ENCODE measurements around the gene TRERF1.

The TRERF1 gene

GRCh38 chr6:42302411-42302810 lies 149.3 kb downstream of the TRERF1 start:
- Mint-ChIP-seq H3K4me3 (no peak overlapping the region), H3K9me3 (no peaks in the 10 kb centered on the region), H3K4me1 (ENCODE audit: low read depth) (peaks cover 23% of the 10 kb centered on the region), H3K27me3 (no peaks in the 10 kb centered on the region), H3K36me3 (ENCODE audit: low read depth) (peaks cover 20% of the 10 kb centered on the region), H3K27ac (no peak overlapping the region)
- no peak for DNase-seq

DNA sequence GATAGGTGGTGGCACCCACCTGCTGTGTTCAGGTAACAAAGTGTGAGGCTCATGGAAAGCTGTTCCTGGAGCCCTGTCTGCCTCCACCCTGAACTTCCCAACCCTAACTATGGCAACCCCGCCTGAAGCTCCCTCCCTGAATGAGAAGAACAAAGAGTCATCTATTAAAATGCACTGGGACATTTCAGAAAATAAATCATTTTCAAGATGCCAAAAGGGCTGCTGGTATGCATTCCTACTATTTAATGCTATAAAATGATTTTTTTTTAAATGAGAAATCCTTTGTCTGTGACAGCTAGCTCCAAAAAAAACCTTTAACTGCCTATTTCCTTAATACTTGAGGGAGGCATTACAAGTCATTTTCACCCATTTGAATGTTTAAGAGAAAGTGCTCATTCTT lies 149.7 kb downstream of the TRERF1 start:
- Mint-ChIP-seq H3K27me3 (no peaks in the 10 kb centered on the region), H3K4me1 (ENCODE audit: low read depth) (peaks cover 28% of the 10 kb centered on the region), H3K36me3 (ENCODE audit: low read depth) (peaks cover 25% of the 10 kb centered on the region), H3K4me3 (no peak overlapping the region), H3K27ac (no peak overlapping the region), H3K9me3 (no peaks in the 10 kb centered on the region)
- DNase-seq, result no peak

- H3K36me3 Mint-ChIP-seq (ENCODE audit: low read depth), result peaks cover 28% of the 10 kb centered on the region
- H3K4me3 Mint-ChIP-seq, result no peak overlapping the region
- peaks cover 39% of the 10 kb centered on the region for H3K4me1 Mint-ChIP-seq (ENCODE audit: low read depth)
- no peaks in the 10 kb centered on the region for H3K27me3 Mint-ChIP-seq
- H3K27ac Mint-ChIP-seq, result peak overlapping the region; percentile 24
- H3K9me3 Mint-ChIP-seq, result no peaks in the 10 kb centered on the region
- DNase-seq, result no peak
Measured at GRCh38 chr6:42300701-42301100, 151.0 kb downstream of the TRERF1 start.

GRCh38 chr6:42300185-42300584 lies 151.5 kb downstream of the TRERF1 start:
- no peaks in the 10 kb centered on the region for H3K27me3 Mint-ChIP-seq
- H3K9me3 Mint-ChIP-seq, result no peaks in the 10 kb centered on the region
- H3K4me3 Mint-ChIP-seq, result no peak overlapping the region
- peaks cover 39% of the 10 kb centered on the region for H3K4me1 Mint-ChIP-seq (ENCODE audit: low read depth)
- H3K27ac Mint-ChIP-seq, result no peak overlapping the region
- no peak for DNase-seq
- peaks cover 28% of the 10 kb centered on the region for H3K36me3 Mint-ChIP-seq (ENCODE audit: low read depth)

DNA sequence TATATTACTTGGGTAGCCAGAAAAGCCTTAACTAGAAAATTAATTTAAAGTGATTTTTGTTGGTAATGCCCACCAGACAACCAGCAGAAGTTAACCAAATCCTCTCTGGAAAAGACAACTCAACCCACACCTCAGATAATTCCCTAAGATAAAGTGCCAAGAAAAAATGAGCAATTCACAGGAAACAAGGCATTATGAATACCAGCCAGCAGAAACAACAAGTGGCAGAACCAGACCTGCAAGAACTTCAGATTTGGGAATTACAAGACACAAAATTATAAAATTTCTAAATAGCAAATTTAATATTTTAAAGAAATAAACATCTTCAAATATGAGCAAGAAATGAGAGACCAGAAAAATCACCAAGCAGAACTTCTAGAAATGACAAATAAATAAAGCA lies 154.1 kb downstream of the TRERF1 start:
- Mint-ChIP-seq H3K36me3 (ENCODE audit: low read depth) (peaks cover 39% of the 10 kb centered on the region), H3K9me3 (no peaks in the 10 kb centered on the region), H3K27me3 (no peaks in the 10 kb centered on the region), H3K4me1 (ENCODE audit: low read depth) (peaks cover 54% of the 10 kb centered on the region), H3K4me3 (no peak overlapping the region), H3K27ac (no peak overlapping the region)
- DNase-seq, result no peak

DNA sequence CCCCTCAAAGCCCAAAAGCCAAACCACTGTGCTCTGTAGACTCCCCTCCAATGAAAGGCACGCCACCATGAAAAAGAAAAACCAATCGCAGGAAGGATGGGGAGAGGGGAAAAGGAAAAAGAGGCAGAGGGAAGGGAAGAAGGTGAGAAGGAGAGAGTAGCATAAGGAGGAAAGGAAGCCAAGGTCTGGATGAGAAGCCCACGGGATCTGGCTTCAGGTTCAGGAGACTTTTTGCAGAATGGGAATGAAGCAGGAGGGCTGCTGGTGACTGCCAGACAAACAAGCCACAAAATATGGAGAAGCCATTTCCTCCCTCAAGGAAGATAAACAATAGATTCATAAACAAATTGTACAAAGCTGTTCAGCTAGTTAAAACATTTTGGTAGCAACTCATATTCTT lies 155.1 kb downstream of the TRERF1 start:
- Mint-ChIP-seq H3K4me3 (no peak overlapping the region), H3K9me3 (no peaks in the 10 kb centered on the region), H3K27ac (no peak overlapping the region), H3K36me3 (ENCODE audit: low read depth) (peaks cover 46% of the 10 kb centered on the region), H3K4me1 (ENCODE audit: low read depth) (peaks cover 59% of the 10 kb centered on the region), H3K27me3 (no peaks in the 10 kb centered on the region)
- no peak for DNase-seq

DNA sequence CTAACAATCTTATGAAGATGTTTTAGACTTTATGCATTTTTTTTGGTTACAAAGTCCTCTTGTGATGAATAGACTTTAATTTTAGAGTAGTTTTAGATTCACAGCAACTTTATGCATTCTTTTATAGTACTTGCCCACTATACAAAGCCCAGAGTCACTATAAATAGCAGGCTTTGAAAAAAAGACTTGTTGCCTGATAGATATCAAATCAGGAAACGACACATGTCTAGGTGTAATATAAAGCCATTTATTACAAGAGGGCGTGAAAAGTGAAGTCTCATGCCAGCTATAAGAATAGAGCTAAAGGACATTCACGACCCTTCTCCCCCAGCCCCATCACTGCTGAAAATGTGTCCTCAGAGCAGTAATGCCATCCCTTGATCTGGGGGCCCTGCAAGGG lies 156.0 kb downstream of the TRERF1 start:
- DNase-seq, result no peak
- Mint-ChIP-seq H3K4me3 (no peak overlapping the region), H3K27me3 (no peaks in the 10 kb centered on the region), H3K27ac (no peak overlapping the region), H3K4me1 (ENCODE audit: low read depth) (peaks cover 57% of the 10 kb centered on the region), H3K36me3 (ENCODE audit: low read depth) (peaks cover 48% of the 10 kb centered on the region), H3K9me3 (no peaks in the 10 kb centered on the region)

- Mint-ChIP-seq H3K4me3 (no peak overlapping the region), H3K36me3 (ENCODE audit: low read depth) (peaks cover 44% of the 10 kb centered on the region), H3K9me3 (no peaks in the 10 kb centered on the region), H3K4me1 (ENCODE audit: low read depth) (peaks cover 57% of the 10 kb centered on the region), H3K27ac (peak overlapping the region; percentile 33), H3K27me3 (no peaks in the 10 kb centered on the region)
- no peak for DNase-seq
Measured at GRCh38 chr6:42295181-42295580, 156.5 kb downstream of the TRERF1 start.

- Mint-ChIP-seq H3K4me1 (ENCODE audit: low read depth) (peaks cover 58% of the 10 kb centered on the region), H3K9me3 (no peaks in the 10 kb centered on the region), H3K27ac (peak overlapping the region; percentile 26), H3K4me3 (no peak overlapping the region), H3K36me3 (ENCODE audit: low read depth) (peaks cover 41% of the 10 kb centered on the region), H3K27me3 (no peaks in the 10 kb centered on the region)
- no peak for DNase-seq
Measured at GRCh38 chr6:42294759-42295158, 157.0 kb downstream of the TRERF1 start.

- H3K4me3 Mint-ChIP-seq, result no peak overlapping the region
- H3K4me1 Mint-ChIP-seq (ENCODE audit: low read depth), result peaks cover 65% of the 10 kb centered on the region
- peak overlapping the region; percentile 73 for H3K27ac Mint-ChIP-seq
- H3K36me3 Mint-ChIP-seq (ENCODE audit: low read depth), result peaks cover 40% of the 10 kb centered on the region
- no peak for DNase-seq
- H3K27me3 Mint-ChIP-seq, result no peaks in the 10 kb centered on the region
- no peaks in the 10 kb centered on the region for H3K9me3 Mint-ChIP-seq
Measured at GRCh38 chr6:42293386-42293977, 158.2 kb downstream of the TRERF1 start.

DNA sequence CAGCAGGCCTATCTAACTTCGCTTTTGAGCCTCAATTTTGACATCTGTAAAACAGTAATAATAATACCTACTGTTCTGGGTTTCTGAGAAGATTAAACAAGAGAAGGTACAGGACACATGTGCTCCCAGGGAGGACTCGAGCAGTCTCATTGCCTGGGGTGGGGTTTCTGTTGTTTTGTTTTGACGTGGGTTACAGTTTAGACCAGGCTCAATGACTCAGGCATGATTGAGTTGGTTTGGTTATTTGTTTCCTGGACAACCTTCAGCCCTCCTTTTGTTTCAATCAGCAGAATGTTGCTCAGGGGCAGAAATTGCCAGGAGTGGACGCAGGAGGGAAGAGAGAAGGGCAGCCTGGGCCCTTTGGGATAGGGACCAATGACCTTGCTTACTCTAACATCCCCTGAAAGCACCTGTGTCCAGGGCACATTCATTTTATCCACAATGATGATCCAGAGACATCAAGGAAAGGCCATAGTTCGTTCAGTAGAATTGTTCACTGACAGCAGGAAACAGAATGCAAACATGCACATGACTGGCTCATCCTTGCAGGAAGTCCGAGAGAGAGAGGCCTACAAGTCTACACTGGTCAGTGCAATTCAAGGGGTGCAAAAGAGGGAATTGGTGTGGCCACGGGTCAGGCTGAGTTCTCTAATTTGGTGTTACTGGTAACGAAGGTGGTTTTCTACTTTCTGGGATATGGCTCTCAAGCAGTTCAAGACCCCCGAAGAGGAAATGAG lies 159.6 kb downstream of the TRERF1 start:
- no peak for DNase-seq
- no peak overlapping the region for H3K4me3 Mint-ChIP-seq
- peak overlapping the region; percentile 65 for H3K27ac Mint-ChIP-seq
- peaks cover 40% of the 10 kb centered on the region for H3K36me3 Mint-ChIP-seq (ENCODE audit: low read depth)
- peaks cover 4% of the 10 kb centered on the region for H3K9me3 Mint-ChIP-seq
- H3K27me3 Mint-ChIP-seq, result no peaks in the 10 kb centered on the region
- peaks cover 67% of the 10 kb centered on the region for H3K4me1 Mint-ChIP-seq (ENCODE audit: low read depth)

- DNase-seq, result no peak
- H3K4me3 Mint-ChIP-seq, result no peak overlapping the region
- H3K27ac Mint-ChIP-seq, result peak overlapping the region; percentile 18
- H3K27me3 Mint-ChIP-seq, result no peaks in the 10 kb centered on the region
- H3K9me3 Mint-ChIP-seq, result peaks cover 4% of the 10 kb centered on the region
- H3K36me3 Mint-ChIP-seq (ENCODE audit: low read depth), result peaks cover 29% of the 10 kb centered on the region
- peaks cover 36% of the 10 kb centered on the region for H3K4me1 Mint-ChIP-seq (ENCODE audit: low read depth)
Measured at GRCh38 chr6:42287756-42288155, 164.0 kb downstream of the TRERF1 start.

DNA sequence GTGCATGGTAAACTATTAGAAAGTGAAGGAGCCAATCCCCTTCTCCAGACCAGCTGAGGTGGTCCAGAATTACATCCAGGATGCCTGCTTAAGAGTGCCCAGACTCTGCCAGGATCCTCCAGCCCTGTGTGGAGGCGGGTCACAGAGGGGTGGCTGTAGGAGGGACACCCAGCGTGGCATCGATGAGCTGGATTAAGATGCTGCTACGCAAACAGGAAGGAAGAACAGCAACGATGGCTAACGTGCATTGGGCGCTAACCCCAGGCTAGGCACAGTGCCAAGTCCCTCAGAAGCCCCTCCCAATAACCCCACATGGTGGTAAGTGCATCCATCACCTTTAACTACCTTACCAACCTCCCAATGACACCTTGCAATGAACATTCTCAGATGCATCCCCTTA lies 170.2 kb downstream of the TRERF1 start:
- H3K27me3 Mint-ChIP-seq, result no peaks in the 10 kb centered on the region
- H3K4me3 Mint-ChIP-seq, result no peak overlapping the region
- peak; percentile 61 for DNase-seq
- no peaks in the 10 kb centered on the region for H3K9me3 Mint-ChIP-seq
- peaks cover 8% of the 10 kb centered on the region for H3K36me3 Mint-ChIP-seq (ENCODE audit: low read depth)
- peaks cover 60% of the 10 kb centered on the region for H3K4me1 Mint-ChIP-seq (ENCODE audit: low read depth)
- H3K27ac Mint-ChIP-seq, result peak overlapping the region; percentile 16

- no peak overlapping the region for H3K4me3 Mint-ChIP-seq
- H3K27me3 Mint-ChIP-seq, result no peaks in the 10 kb centered on the region
- no peaks in the 10 kb centered on the region for H3K9me3 Mint-ChIP-seq
- H3K27ac Mint-ChIP-seq, result peak overlapping the region; percentile 16
- peaks cover 60% of the 10 kb centered on the region for H3K4me1 Mint-ChIP-seq (ENCODE audit: low read depth)
- no peak for DNase-seq
- peaks cover 8% of the 10 kb centered on the region for H3K36me3 Mint-ChIP-seq (ENCODE audit: low read depth)
Measured at GRCh38 chr6:42280966-42281533, 170.7 kb downstream of the TRERF1 start.

DNA sequence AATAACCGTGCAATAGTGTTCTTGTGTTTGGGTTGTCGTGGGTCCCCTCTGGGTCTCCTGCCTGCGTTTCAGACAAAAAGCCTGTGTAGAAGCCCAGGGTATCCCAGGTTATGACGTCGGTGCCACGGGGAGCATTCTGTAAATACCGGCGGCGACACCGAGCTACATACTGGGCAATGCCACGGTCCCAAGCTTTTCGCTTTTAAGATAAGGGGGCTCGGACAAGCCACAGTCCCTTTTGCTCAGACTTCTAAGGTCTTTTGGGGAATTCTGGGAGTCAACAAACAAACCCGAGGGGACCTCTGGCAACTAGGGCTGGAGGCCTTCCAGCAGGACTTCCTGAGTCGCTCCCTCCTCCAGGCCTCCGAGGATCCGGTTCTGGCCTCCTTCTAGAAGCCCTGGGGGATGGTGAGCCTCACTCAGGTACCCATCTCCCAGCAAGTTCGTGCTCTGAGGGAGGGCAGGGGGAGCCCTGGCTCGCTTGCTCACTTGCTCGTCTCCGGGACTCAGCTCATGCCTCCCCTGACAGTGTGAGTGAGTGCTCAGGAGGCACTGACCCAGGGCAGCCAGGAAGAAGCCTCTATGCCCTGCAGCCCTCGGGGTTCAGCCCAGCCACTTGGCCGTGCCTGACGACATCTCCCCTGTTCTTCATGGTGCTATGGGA lies 171.6 kb downstream of the TRERF1 start:
- Mint-ChIP-seq H3K27me3 (no peaks in the 10 kb centered on the region), H3K27ac (peak overlapping the region; percentile 79), H3K4me1 (ENCODE audit: low read depth) (peaks cover 60% of the 10 kb centered on the region), H3K4me3 (no peak overlapping the region), H3K36me3 (ENCODE audit: low read depth) (peaks cover 8% of the 10 kb centered on the region), H3K9me3 (no peaks in the 10 kb centered on the region)
- DNase-seq, result no peak
